ENCODE results near the gene PTPRD. TPM values are rescaled to one million over a fixed set of nuclear protein-coding genes. Genes with fewer than 3 reads are reported as not detected.

The PTPRD gene
- total RNA-seq, 1 experiment from 2014 or later, result 79.4 TPM

DNA sequence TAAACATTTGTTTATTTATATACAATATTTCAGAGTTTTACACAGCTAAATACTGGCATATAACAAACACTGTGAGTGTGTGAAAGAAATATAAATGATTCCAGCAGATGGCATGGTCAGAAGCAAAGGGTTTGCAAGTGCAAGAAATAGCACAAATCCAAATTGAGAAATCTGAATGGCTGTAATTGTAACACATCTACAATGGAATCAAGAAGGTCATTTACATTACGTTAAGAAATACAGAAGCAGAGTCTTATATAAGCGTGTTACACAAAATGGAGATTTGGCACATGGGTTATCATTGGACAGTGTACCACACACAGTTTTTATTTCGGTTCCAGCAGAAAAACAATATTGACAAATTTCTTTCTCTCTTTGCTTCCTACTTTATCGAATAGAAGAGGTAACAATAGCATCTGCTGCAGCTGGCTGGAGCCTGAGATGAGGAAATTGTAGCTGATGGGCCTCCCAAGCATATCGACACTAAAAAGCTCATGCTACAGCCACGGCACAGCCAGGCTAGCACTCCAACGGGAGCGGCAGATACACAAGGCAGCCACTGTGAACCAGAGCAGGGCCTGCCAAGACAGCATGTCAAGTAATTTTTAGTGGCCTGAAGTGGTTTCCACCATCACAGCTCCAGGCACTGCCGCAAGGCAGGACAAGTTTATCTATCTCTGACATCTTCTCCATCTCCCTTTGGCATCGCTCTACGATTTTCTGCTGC is 2248.6 kb downstream of the PTPRD start:
- H3K4me1 ChIP-seq, result peaks cover 6% of the 10 kb centered on the region; the same call in 1 of the 2 replicates
- no peaks in the 10 kb centered on the region; the same call in 1 of the 2 replicates for H3K36me3 ChIP-seq
- no peak overlapping the region for H3K4me3 ChIP-seq
- no peaks in the 10 kb centered on the region for H3K9me3 ChIP-seq (replicated peaks)
- no peak for DNase-seq
- H3K27ac ChIP-seq, result no peak overlapping the region
- no peaks in the 10 kb centered on the region for H3K27me3 ChIP-seq

DNA sequence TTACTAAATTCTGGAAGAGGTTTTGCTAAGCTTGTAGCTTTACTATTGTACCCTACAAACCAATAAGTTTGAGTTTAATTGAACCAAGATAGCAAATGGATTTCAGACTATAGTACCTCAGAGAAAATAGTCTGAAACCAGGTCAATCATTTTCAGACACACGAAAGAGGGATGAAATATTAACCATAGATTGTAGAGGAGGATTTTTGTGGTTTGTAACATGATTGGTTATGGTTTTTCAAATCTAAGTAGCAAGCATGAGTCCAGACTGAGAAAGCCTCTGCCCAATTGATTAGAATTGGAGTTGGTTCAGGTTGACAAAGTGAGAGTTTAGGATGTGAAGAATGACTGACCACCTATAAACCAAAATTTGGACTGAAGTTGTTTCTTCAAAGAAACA is 2250.6 kb downstream of the PTPRD start:
- Histone ChIP-seq H3K4me1 (peaks cover 6% of the 10 kb centered on the region; the same call in 1 of the 2 replicates), H3K27me3 (no peaks in the 10 kb centered on the region), H3K27ac (no peak overlapping the region)

DNA sequence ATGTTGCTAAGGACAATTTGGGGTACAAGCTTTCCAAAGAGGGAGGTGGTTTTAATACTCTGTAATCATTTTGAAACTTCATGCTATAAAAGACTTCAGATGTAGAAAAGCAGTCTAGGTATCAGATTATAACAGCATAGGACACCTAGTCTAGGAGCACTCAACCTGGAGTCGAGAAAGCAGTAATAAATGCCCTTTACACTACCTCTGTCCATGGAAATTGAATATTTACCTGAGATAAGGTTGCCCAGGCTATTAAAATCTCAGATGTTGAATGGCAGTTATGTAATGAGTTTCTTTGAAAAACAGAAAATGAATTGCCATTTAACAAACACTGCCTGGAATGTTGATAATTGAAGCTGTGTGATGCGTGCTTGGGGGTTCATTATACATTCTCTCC is 2251.4 kb downstream of the PTPRD start:
- H3K4me3 ChIP-seq, result no peak overlapping the region
- no peak overlapping the region for H3K27ac ChIP-seq
- H3K4me1 ChIP-seq, result peaks cover 6% of the 10 kb centered on the region; the same call in 1 of the 2 replicates
- DNase-seq, result no peak
- no peaks in the 10 kb centered on the region for H3K27me3 ChIP-seq
- no peaks in the 10 kb centered on the region for H3K9me3 ChIP-seq (replicated peaks)
- no peaks in the 10 kb centered on the region; the same call in 1 of the 2 replicates for H3K36me3 ChIP-seq

More for the DNA sequence above, 2250.6 kb downstream of the PTPRD start:
- no peak for DNase-seq
- no peak overlapping the region for H3K4me3 ChIP-seq
- no peaks in the 10 kb centered on the region for H3K9me3 ChIP-seq (replicated peaks)
- H3K36me3 ChIP-seq, result no peaks in the 10 kb centered on the region; the same call in 1 of the 2 replicates

DNA sequence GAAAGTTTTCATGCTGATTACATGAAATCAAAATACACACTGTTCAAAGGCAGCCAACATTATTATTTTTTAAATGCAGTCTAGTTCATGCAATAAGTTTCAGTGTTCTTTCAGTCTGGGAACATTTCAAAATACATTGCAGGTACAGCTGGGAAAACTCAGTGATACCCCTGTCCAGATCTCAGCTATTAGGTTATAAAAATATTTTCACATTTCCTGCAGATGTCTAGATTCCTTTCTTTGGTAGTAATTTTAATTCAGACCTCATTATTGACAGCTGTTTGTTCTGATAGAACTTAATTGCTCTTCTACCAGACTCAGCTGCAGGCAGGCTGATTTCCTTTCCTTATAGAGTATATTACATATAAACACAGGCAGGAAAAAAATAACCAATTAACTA is 2256.4 kb downstream of the PTPRD start:
- no peak for DNase-seq
- Histone ChIP-seq H3K27ac (no peak overlapping the region), H3K4me1 (no peaks in the 10 kb centered on the region), H3K27me3 (no peaks in the 10 kb centered on the region), H3K9me3 (replicated peaks) (no peaks in the 10 kb centered on the region), H3K36me3 (no peaks in the 10 kb centered on the region), H3K4me3 (no peak overlapping the region)

DNA sequence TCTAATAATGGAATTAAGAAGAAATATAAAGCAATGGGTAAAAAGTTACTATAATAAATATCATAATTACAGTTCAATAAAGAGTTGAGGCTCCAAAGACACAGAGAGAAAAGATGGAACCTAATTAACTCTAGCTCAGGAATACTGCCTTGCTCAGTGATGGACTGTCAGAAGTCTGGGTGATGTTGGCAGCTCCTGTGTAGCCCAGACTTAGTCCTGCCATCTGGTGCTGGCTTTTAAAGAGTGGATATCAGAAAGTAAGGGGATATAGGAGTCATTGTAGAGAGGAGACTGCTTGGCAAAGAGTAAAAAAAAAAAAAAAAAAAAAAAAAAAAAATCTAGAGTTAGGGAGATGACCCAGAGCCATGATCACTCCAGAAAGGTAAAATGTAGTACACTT is 2261.4 kb downstream of the PTPRD start:
- Histone ChIP-seq H3K9me3 (replicated peaks) (no peaks in the 10 kb centered on the region), H3K4me1 (peaks cover 2% of the 10 kb centered on the region), H3K27me3 (no peaks in the 10 kb centered on the region), H3K36me3 (no peaks in the 10 kb centered on the region; the same call in 1 of the 2 replicates), H3K4me3 (no peak overlapping the region), H3K27ac (no peak overlapping the region)
- no peak for DNase-seq

DNA sequence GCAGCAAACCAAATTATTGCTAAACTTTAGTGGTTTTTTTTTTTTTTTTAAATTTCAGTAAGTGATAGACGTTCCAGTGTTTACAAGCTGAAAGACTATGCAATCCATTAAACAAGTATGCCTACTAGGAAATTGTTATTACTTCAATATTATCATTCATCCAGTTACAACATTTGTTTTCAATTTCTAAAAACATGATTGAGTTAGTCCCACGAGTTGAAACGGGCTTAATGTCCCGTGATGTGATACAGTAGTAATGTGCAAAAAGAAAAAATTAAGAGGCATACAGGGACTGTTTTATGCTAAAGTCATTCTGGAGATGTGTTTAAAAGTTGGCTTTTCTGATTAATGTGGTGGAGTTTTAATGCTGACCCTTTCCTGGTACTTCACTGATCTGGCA is 2262.9 kb downstream of the PTPRD start:
- H3K27me3 ChIP-seq, result no peaks in the 10 kb centered on the region
- no peak overlapping the region for H3K27ac ChIP-seq
- H3K4me1 ChIP-seq, result peaks cover 6% of the 10 kb centered on the region
- no peak overlapping the region for H3K4me3 ChIP-seq
- no peaks in the 10 kb centered on the region for H3K9me3 ChIP-seq (replicated peaks)
- no peaks in the 10 kb centered on the region; the same call in 1 of the 2 replicates for H3K36me3 ChIP-seq
- no peak for DNase-seq

DNA sequence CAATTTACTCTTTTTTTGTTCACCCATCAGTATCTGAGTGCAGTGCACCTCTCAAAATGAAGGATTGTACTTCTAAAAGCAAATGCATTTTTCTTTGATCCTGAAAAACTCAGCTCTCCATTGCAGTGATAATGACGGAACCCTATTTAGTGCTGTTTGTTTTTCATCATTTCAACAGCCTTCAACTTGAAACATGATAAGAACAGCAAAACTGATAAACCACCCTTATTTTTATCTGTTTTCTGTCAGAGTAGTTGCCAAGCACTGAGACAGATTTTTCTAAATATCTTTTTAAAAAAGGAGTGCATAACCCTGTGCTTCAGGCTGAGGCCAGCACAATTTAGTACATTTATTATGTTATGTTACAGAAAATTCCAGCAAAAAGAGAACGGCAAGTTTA is 2263.4 kb downstream of the PTPRD start:
- Histone ChIP-seq H3K36me3 (no peaks in the 10 kb centered on the region; the same call in 1 of the 2 replicates), H3K4me3 (no peak overlapping the region), H3K27ac (no peak overlapping the region), H3K4me1 (peaks cover 6% of the 10 kb centered on the region), H3K9me3 (replicated peaks) (no peaks in the 10 kb centered on the region), H3K27me3 (no peaks in the 10 kb centered on the region)
- DNase-seq, result no peak

DNA sequence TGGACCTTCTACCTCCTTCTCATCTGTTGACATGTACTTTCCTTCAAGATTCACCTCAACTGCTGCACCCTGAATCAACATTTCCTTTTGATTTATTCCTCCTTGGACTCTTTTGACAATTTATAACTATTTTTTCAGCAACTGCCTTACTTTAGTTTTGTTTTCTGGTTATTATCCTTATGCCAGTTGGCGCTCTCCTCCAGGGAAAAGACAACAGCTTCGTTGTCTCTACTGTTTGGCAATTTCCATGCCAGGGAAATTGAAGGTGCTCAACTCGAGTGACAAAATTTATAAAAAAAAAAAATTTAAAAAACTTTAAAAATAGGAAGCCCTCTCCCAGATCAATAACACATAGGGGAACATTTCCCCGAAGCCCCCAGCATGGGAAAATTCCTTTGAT is 2264.0 kb downstream of the PTPRD start:
- H3K9me3 ChIP-seq (replicated peaks), result no peaks in the 10 kb centered on the region
- no peaks in the 10 kb centered on the region; the same call in 1 of the 2 replicates for H3K36me3 ChIP-seq
- no peaks in the 10 kb centered on the region for H3K27me3 ChIP-seq
- H3K4me3 ChIP-seq, result no peak overlapping the region
- no peak overlapping the region for H3K27ac ChIP-seq
- DNase-seq, result no peak
- H3K4me1 ChIP-seq, result peaks cover 6% of the 10 kb centered on the region

DNA sequence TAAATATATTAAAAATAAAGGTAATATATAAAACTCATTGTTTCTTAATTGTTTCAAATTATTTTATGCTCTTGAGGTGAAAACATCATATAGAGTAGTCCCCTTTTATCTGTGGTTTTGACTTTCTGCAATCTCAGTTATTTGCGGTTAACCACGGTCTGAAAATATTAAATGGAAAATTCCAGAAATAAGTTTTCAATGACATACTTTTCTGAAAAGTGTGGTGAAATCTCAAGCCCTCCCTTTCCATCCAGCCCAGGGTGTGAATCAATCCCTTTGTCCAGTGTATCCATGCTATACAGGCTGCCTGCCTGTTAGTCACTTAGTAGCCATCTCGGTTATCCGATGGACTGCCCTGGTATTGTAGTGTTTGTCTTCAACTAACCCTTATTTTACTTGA is 2266.5 kb downstream of the PTPRD start:
- peaks cover 6% of the 10 kb centered on the region for H3K4me1 ChIP-seq
- H3K9me3 ChIP-seq (replicated peaks), result no peaks in the 10 kb centered on the region
- no peak overlapping the region for H3K4me3 ChIP-seq
- peak overlapping the region; percentile 12; the same call in 1 of the 2 replicates for H3K27ac ChIP-seq
- H3K27me3 ChIP-seq, result no peaks in the 10 kb centered on the region
- peak; percentile 20 to 22 for DNase-seq
- H3K36me3 ChIP-seq, result no peaks in the 10 kb centered on the region; the same call in 1 of the 2 replicates

DNA sequence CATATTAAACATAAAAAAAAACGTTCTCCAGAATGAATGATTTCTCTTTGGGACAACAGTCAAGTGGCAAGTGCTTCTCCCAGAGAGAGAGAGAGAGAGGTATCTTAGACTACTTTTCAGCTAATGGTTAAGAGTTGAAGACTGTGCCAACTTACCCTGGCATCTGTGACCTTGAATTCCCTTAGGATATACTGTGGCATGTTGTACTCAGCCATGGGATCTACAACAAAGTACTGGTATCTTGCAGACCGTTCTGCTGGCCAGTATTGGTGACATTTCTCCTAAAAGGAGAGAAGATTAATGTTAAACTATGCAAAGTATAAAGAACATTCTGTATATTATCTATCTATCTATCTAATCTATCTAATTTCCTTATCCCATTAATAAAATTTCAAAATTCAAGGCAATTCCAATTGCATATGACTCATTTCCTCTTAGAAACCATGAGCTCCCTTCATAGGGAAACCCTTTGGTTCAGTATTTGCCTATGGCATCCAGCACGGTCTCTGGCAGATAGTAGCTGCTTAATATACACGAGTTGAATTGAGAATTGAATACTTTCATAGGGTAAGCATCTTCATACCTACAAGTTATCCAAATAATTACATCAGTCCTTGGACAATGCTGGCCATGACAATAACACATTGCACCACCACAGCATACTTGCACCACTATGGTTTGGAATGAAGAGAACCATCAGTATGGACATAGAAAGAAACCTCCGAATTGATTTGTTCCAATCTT is 2273.9 kb downstream of the PTPRD start:
- 0 out of 2 replicates have a peak, but pooled peaks cover 8% of the 10 kb centered on the region for H3K36me3 ChIP-seq
- no peak for DNase-seq
- H3K27ac ChIP-seq, result no peak overlapping the region
- no peak overlapping the region for H3K4me3 ChIP-seq
- no peaks in the 10 kb centered on the region for H3K4me1 ChIP-seq
- no peaks in the 10 kb centered on the region for H3K9me3 ChIP-seq (replicated peaks)
- no peaks in the 10 kb centered on the region for H3K27me3 ChIP-seq

DNA sequence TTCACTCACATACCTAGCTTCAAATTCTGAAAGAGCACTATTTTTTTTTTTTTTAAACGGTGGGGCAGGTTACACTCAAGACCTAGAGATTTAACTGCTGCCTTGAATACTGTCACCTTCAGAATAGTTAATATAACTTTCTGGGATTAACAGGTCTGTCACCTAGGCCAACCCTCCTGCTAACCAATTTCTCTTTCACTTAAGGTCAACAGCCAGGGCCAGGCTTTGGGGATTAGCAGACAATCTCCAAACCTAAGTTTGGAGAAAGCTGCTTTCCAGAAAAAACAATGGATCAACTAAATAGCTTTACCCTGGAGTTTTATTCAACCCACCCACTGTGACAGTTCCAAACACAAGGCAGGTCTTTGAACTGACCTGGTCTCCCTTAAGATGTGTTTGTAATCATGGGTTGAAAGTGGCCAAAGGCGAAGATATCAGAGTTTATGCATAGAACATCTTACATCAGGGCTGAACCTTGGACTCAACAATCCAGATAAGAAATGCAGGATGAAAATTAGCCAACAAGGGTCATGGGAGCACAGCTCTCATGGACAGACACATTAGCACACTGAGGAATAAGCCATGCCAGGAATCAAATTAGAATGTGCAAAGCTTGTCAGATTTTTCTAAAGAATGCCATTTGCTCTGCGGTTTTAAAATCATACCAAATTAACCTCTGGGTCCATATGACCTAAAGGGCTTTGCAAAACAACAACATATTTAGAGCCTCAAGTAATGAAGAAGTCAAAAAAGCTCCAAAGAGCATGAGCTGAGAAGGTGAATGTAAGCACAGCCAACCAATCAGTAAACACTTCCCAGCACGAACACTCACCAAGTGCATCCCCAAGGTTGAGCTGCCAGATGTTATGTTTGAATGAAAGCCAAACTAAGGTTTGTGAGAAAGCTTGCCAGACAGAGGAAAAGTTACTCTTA is 2274.7 kb downstream of the PTPRD start:
- H3K36me3 ChIP-seq, result 0 out of 2 replicates have a peak, but pooled peaks cover 8% of the 10 kb centered on the region
- no peak overlapping the region for H3K27ac ChIP-seq
- no peak for DNase-seq
- H3K4me3 ChIP-seq, result no peak overlapping the region
- H3K4me1 ChIP-seq, result no peaks in the 10 kb centered on the region
- H3K9me3 ChIP-seq (replicated peaks), result no peaks in the 10 kb centered on the region
- H3K27me3 ChIP-seq, result no peaks in the 10 kb centered on the region

DNA sequence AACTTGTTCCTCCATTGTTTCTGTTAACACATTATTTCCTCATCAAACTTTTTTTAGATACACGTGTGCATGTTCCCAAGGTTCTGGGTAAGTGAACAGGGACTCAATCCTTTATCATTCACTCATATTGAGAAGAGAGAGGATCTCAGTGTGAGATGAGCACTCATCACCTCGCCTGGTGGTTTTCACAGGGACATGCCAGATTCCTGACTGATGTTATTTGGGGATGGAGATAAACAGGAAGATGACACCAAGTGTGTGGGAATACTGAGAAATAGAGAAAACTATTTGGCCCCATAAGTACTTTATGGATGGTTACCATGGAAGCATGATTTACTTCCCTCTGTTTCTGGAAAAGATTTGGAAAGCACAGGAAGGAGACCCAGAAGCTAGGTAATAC is 2279.9 kb downstream of the PTPRD start:
- Histone ChIP-seq H3K4me1 (no peaks in the 10 kb centered on the region), H3K27me3 (no peaks in the 10 kb centered on the region), H3K9me3 (replicated peaks) (no peaks in the 10 kb centered on the region), H3K4me3 (no peak overlapping the region), H3K27ac (no peak overlapping the region), H3K36me3 (peaks cover 13% of the 10 kb centered on the region)
- no peak for DNase-seq

DNA sequence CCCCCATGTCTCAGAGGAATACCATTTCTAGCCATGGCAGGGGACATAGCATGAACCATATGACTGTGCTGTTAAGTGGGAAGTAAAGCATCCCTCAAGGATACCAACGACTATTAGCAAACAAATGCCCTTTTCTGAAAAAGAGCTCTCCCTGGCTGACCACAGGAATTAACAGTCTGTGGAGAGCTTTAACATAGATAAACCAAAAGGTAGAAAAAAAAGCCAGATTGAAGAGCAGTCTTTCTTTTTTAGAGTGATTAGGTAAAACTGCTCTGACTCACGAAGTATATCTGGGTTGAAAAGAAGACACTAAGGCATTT is 2280.5 kb downstream of the PTPRD start:
- Histone ChIP-seq H3K27me3 (no peaks in the 10 kb centered on the region), H3K36me3 (peaks cover 13% of the 10 kb centered on the region), H3K27ac (no peak overlapping the region), H3K9me3 (replicated peaks) (no peaks in the 10 kb centered on the region), H3K4me3 (no peak overlapping the region), H3K4me1 (no peaks in the 10 kb centered on the region)
- DNase-seq, result no peak

DNA sequence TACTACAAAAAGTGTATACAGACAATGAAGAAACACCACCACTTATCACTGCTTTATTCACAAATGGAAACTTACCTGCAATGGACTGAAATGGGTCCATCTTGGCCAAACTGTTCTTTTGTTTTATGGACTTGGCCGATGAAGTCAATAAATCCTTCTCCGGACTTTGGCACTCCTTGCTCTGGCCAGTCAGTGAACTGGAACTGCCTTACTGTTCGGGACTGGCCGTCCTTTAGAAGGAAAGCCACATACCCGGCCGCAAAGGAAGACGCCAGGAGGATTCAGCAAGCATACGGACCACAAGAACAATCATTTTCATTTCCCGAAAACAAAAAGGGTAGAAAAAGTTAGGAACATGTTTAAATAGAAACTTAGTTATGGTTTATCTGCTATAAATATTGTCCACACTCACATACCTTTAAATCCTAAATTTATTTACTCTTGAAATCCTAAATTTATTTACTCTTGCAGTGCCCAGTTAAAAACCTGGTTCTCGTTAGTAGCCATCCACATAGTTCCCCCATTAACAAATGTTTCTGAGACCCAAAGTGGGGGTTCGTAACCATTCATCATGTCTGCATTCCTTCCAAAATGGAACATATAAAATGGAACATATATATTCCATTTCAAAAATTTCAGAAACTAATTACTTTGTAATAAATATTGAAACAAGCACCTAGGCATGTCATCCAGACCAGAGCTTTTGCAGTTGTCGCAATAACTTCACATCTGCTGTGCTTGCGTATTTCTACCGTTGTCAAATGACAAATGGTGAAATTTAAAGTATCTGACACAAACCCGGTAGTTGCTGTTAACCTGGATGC is 2281.1 kb downstream of the PTPRD start:
- no peaks in the 10 kb centered on the region for H3K4me1 ChIP-seq
- DNase-seq, result no peak
- no peak overlapping the region for H3K4me3 ChIP-seq
- peaks cover 13% of the 10 kb centered on the region for H3K36me3 ChIP-seq
- H3K27me3 ChIP-seq, result no peaks in the 10 kb centered on the region
- H3K9me3 ChIP-seq (replicated peaks), result no peaks in the 10 kb centered on the region
- H3K27ac ChIP-seq, result no peak overlapping the region
